ENCODE data around the gene LBHD2. TPM values are rescaled to one million over a fixed set of nuclear protein-coding genes. Genes with fewer than 3 reads are reported as not detected.

LBHD2 gene
- total RNA-seq, 2 experiments from 2014 or later = not detected

- CTCF ChIA-PET = interaction anchor here (0.9 kb wide), 1 partner anchor 26 kb away, joined by 4 read pairs; no protein-coding TSS in a partner anchor
- POLR2A ChIA-PET = no interaction called here
Measured at GRCh38 chr14:103101257-103101962, 17.4 kb downstream of the LBHD2 start.

GRCh38 chr14:103101963-103102688 lies 18.1 kb downstream of the LBHD2 start:
- ChIA-PET CTCF (no interaction called here), POLR2A (no interaction called here)

GRCh38 chr14:103102689-103103260 lies 18.8 kb downstream of the LBHD2 start:
- ChIA-PET POLR2A (no interaction called here), CTCF (interaction anchor here (1.2 kb wide), 1 partner anchor 38 kb away, joined by 3 read pairs; no protein-coding TSS in a partner anchor)

GRCh38 chr14:103103461-103104388 lies 19.7 kb downstream of the LBHD2 start:
- ChIA-PET CTCF (interaction anchor here (1.2 to 2.7 kb wide), 7 partner anchors 12 to 189 kb away, joined by 3 to 39 read pairs (median 10); no protein-coding TSS in a partner anchor), POLR2A (interaction anchor here (0.6 kb wide), 1 partner anchor 906 kb away, joined by 3 read pairs; no protein-coding TSS in a partner anchor)

GRCh38 chr14:103104389-103104653 lies 20.3 kb downstream of the LBHD2 start:
- POLR2A ChIA-PET = interaction anchor here (0.6 kb wide), 1 partner anchor 906 kb away, joined by 3 read pairs; no protein-coding TSS in a partner anchor
- CTCF ChIA-PET = interaction anchor here (0.6 to 2.8 kb wide), 28 partner anchors 8 to 410 kb away, joined by 3 to 39 read pairs (median 5); partner anchors contain the start of gene EXOC3L4

- POLR2A ChIA-PET = interaction anchor here (0.6 kb wide), 1 partner anchor 905 kb away, joined by 3 read pairs; no protein-coding TSS in a partner anchor
- CTCF ChIA-PET = interaction anchor here (0.6 to 2.8 kb wide), 32 partner anchors 8 to 410 kb away, joined by 3 to 39 read pairs (median 5); partner anchors contain the start of gene EXOC3L4
Measured at GRCh38 chr14:103104654-103105452, 20.8 kb downstream of the LBHD2 start.

- ChIA-PET CTCF (interaction anchor here (0.6 to 2.8 kb wide), 26 partner anchors 10 to 580 kb away, joined by 3 to 39 read pairs (median 5); partner anchors contain the start of gene EXOC3L4), POLR2A (no interaction called here)
Measured at GRCh38 chr14:103105580-103106150, 21.7 kb downstream of the LBHD2 start.

GRCh38 chr14:103107455-103107854 lies 23.4 kb downstream of the LBHD2 start:
- POLR2A ChIA-PET = no interaction called here
- CTCF ChIA-PET = interaction anchor here (1.4 kb wide), 1 partner anchor 582 kb away, joined by 3 read pairs; no protein-coding TSS in a partner anchor

GRCh38 chr14:103107941-103108748 lies 24.1 kb downstream of the LBHD2 start:
- POLR2A ChIA-PET = no interaction called here

GRCh38 chr14:103108749-103109207 lies 24.8 kb downstream of the LBHD2 start:
- CTCF ChIA-PET = no interaction called here
- POLR2A ChIA-PET = no interaction called here

More at GRCh38 chr14:103107941-103108748, 24.1 kb downstream of the LBHD2 start:
- CTCF ChIA-PET = no interaction called here

- CTCF ChIA-PET = no interaction called here
- POLR2A ChIA-PET = no interaction called here
Measured at GRCh38 chr14:103109535-103110441, 25.8 kb downstream of the LBHD2 start.

GRCh38 chr14:103110681-103111231 lies 26.7 kb downstream of the LBHD2 start:
- CTCF ChIA-PET = no interaction called here
- POLR2A ChIA-PET = no interaction called here

GRCh38 chr14:103111232-103111868 lies 27.3 kb downstream of the LBHD2 start:
- CTCF ChIA-PET = no interaction called here
- POLR2A ChIA-PET = no interaction called here

GRCh38 chr14:103112400-103113243 lies 28.6 kb downstream of the LBHD2 start:
- ChIA-PET POLR2A (no interaction called here), CTCF (interaction anchor here (1.2 kb wide), 1 partner anchor 8 kb away, joined by 5 read pairs; no protein-coding TSS in a partner anchor)
